GM23338 (cell line): ENCODE results near the gene HSDL1. TPM values are rescaled to one million over a fixed set of nuclear protein-coding genes. Genes with fewer than 3 reads are reported as not detected.

Experiments
- EZH2phosphoT487 ChIP-seq: fragments of 200-600 bp; sonication (generic); IDR thresholded peaks from one replicate; pipeline ENCODE4 v1.8.1; 2018; ENCODE audit warnings: antibody characterized with exemption; ENCODE audit not compliant: unreplicated experiment
- REST ChIP-seq: IDR thresholded peaks from one replicate; pipeline ENCODE4 v1.6.1; 2018; ENCODE audit warnings: antibody characterized with exemption; ENCODE audit not compliant: unreplicated experiment
- ZNF114 ChIP-seq: fragments of 250-450 bp; sonication (Bioruptor Pico); IDR thresholded peaks from 2 replicates; pipeline ENCODE4 v1.5.0; 2020; ENCODE audit warnings: mild to moderate bottlenecking, moderate library complexity
- ZNF331 ChIP-seq: fragments of 250-450 bp; sonication (Bioruptor Pico); IDR thresholded peaks from 2 replicates; pipeline ENCODE4 v1.5.0; 2020; ENCODE audit warnings: low read depth, mild to moderate bottlenecking, moderate library complexity
- polyA plus RNA-seq: library from polyadenylated mRNA; unstranded; fragments of >200 nt; fragmentation: Nextera tagmentation; extraction: Ambion mirVana; gene quantifications from 2 replicates; pipeline ENCODE4 v1.2.1, GENCODE V29; 2016
- total RNA-seq: library from RNA; depleted of rRNA; stranded (reverse); fragments of >200 nt; shearing (Covaris generic); gene quantifications from 2 replicates; pipeline ENCODE4 v1.2.3, GENCODE V29; 2014
- TF ChIP-seq, protein P1 (sequence below): fragments of 250-450 bp; sonication (Bioruptor Pico); IDR thresholded peaks from 2 replicates; pipeline ENCODE4 v1.5.0; 2020; ENCODE audit warnings: mild to moderate bottlenecking, moderate library complexity

The HSDL1 gene
- total and polyA plus RNA-seq, 2 experiments from 2014 or later, result 16.6 to 46.1 TPM

DNA sequence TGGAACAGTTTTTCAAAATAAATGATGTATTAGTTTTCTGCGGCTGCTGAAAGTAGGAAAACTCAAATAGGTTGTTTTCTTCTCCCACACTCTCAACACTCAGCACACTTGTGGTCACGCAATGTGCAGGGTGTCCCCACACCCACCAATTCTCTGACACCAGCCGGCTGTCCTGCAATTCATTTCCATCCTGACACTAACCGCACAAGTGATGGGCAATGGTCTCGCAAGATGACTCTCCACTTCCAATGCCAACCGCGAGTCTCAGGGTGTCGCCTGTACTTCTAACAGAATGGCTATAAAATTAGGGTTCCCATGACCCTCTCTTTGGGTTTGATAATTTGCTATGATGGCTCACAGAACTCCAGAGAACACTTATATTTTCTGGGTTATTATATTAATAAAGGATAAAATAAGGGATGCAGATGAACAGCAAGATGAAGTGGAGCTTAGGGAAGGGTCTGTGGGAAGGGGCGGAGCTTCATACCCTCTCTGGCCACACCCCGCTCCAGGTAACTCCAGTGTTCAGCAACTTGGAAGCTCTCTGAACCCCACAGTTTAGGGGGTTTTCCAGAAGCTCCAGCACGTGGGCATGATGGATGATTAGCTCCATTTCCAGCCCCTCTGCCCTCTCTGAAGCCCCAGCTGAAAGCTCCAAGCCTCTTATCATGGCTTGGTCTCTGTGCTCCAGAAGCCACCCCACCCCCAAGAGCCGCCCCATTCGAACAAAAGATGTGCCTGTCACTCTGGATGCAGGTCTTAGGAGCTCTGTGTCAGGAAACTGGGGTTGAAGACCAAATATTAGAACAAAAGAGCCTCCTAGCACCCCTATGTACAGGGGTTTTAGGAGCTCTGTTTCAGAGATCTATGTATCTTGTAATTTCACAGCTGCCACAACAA, 22.1 kb upstream of the HSDL1 start (continued):
- TF ChIP-seq, protein P1, sequence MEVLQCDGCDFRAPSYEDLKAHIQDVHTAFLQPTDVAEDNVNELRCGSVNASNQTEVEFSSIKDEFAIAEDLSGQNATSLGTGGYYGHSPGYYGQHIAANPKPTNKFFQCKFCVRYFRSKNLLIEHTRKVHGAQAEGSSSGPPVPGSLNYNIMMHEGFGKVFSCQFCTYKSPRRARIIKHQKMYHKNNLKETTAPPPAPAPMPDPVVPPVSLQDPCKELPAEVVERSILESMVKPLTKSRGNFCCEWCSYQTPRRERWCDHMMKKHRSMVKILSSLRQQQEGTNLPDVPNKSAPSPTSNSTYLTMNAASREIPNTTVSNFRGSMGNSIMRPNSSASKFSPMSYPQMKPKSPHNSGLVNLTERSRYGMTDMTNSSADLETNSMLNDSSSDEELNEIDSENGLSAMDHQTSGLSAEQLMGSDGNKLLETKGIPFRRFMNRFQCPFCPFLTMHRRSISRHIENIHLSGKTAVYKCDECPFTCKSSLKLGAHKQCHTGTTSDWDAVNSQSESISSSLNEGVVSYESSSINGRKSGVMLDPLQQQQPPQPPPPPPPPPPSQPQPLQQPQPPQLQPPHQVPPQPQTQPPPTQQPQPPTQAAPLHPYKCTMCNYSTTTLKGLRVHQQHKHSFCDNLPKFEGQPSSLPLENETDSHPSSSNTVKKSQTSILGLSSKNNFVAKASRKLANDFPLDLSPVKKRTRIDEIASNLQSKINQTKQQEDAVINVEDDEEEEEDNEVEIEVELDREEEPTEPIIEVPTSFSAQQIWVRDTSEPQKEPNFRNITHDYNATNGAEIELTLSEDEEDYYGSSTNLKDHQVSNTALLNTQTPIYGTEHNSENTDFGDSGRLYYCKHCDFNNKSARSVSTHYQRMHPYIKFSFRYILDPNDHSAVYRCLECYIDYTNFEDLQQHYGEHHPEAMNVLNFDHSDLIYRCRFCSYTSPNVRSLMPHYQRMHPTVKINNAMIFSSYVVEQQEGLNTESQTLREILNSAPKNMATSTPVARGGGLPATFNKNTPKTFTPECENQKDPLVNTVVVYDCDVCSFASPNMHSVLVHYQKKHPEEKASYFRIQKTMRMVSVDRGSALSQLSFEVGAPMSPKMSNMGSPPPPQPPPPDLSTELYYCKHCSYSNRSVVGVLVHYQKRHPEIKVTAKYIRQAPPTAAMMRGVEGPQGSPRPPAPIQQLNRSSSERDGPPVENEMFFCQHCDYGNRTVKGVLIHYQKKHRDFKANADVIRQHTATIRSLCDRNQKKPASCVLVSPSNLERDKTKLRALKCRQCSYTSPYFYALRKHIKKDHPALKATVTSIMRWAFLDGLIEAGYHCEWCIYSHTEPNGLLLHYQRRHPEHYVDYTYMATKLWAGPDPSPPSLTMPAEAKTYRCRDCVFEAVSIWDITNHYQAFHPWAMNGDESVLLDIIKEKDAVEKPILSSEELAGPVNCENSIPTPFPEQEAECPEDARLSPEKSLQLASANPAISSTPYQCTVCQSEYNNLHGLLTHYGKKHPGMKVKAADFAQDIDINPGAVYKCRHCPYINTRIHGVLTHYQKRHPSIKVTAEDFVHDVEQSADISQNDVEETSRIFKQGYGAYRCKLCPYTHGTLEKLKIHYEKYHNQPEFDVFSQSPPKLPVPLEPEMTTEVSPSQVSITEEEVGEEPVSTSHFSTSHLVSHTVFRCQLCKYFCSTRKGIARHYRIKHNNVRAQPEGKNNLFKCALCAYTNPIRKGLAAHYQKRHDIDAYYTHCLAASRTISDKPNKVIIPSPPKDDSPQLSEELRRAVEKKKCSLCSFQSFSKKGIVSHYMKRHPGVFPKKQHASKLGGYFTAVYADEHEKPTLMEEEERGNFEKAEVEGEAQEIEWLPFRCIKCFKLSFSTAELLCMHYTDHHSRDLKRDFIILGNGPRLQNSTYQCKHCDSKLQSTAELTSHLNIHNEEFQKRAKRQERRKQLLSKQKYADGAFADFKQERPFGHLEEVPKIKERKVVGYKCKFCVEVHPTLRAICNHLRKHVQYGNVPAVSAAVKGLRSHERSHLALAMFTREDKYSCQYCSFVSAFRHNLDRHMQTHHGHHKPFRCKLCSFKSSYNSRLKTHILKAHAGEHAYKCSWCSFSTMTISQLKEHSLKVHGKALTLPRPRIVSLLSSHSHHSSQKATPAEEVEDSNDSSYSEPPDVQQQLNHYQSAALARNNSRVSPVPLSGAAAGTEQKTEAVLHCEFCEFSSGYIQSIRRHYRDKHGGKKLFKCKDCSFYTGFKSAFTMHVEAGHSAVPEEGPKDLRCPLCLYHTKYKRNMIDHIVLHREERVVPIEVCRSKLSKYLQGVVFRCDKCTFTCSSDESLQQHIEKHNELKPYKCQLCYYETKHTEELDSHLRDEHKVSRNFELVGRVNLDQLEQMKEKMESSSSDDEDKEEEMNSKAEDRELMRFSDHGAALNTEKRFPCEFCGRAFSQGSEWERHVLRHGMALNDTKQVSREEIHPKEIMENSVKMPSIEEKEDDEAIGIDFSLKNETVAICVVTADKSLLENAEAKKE, result no peak
- TF ChIP-seq REST (no peak), EZH2phosphoT487 (no peak), ZNF331 (CRISPR knock-in tag) (no peak), ZNF114 (CRISPR knock-in tag) (no peak)
